ENCODE results near the gene COX5A.

The COX5A gene

DNA sequence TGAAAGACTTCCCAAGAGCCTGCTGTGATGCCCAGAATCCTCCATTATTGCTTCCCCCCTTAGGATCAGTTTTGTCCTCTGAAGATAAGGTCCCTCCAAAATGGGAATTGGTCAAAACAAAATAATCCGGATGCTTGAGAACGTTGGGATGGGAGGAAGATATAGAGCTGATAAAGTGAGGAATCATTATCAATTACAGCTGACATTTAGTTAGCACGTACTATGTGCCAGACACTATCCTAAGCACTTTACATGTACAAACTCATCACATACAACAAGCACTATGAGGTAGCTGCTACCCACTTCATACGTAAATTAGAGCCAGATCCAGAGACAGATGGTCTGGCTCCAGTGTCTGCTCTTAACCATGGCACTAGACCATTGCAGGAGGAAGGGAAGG, 25.3 kb upstream of the COX5A start:
- Histone ChIP-seq H4K20me1 (ENCODE audit: insufficient read depth, low read length, poor library complexity, severe bottlenecking) (no peaks in the 10 kb centered on the region), H3K27me3 (ENCODE audit: insufficient read depth, low read length, poor library complexity, severe bottlenecking) (no peaks in the 10 kb centered on the region), H3K4me2 (ENCODE audit: low read depth, low read length, poor library complexity, severe bottlenecking) (no peak overlapping the region), H3K9me3 (ENCODE audit: insufficient read depth, low read depth, low read length) (no peaks in the 10 kb centered on the region), H3K36me3 (ENCODE audit: insufficient read depth, low read length) (no peaks in the 10 kb centered on the region), H3K9ac (ENCODE audit: low read depth, low read length, poor library complexity, severe bottlenecking) (no peak overlapping the region), H3K79me2 (ENCODE audit: insufficient read depth, low read length) (no peaks in the 10 kb centered on the region), H3K4me1 (ENCODE audit: insufficient read depth, low read length, poor library complexity, severe bottlenecking) (peaks cover 3% of the 10 kb centered on the region), H2AFZ (ENCODE audit: low read length) (no peak overlapping the region), H3K9me2 (replicated peaks; ENCODE audit: low read depth, low read length) (no peaks in the 10 kb centered on the region), H3K4me3 (ENCODE audit: low read length, poor library complexity, severe bottlenecking) (no peak overlapping the region), H3F3A (ENCODE audit: low read depth) (no peaks in the 10 kb centered on the region)
- TF ChIP-seq, protein P1, sequence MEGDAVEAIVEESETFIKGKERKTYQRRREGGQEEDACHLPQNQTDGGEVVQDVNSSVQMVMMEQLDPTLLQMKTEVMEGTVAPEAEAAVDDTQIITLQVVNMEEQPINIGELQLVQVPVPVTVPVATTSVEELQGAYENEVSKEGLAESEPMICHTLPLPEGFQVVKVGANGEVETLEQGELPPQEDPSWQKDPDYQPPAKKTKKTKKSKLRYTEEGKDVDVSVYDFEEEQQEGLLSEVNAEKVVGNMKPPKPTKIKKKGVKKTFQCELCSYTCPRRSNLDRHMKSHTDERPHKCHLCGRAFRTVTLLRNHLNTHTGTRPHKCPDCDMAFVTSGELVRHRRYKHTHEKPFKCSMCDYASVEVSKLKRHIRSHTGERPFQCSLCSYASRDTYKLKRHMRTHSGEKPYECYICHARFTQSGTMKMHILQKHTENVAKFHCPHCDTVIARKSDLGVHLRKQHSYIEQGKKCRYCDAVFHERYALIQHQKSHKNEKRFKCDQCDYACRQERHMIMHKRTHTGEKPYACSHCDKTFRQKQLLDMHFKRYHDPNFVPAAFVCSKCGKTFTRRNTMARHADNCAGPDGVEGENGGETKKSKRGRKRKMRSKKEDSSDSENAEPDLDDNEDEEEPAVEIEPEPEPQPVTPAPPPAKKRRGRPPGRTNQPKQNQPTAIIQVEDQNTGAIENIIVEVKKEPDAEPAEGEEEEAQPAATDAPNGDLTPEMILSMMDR (conservative IDR thresholded peaks at IDR 0.05; ENCODE audit: low read length), result no peak
- TF ChIP-seq EZH2phosphoT487 (IDR thresholded peaks at IDR 0.05; ENCODE audit: borderline replicate concordance), result no peak

DNA sequence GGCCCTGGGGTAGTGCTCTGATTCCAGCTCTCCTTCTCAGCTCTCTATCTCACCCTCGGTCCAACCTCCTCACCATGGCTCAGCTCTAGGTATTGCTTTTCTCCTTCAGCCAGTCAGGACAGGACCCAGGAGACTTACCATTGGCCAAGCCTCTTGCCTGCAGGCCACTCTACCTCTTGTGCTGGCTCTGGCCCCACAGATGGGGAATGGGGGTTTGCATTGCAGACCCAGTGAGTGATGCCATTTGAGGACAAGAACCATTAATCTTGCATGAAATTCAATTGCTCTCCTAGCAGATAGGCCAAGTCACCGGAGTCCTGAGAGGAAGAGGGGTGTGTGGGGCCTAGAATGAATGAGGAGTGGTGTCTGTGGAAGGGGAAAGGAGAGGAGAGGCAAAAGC, 24.8 kb upstream of the COX5A start:
- TF ChIP-seq, protein P1 (conservative IDR thresholded peaks at IDR 0.05; ENCODE audit: low read length), result no peak
- TF ChIP-seq EZH2phosphoT487 (IDR thresholded peaks at IDR 0.05; ENCODE audit: borderline replicate concordance), result no peak
- no peaks in the 10 kb centered on the region for H4K20me1 ChIP-seq (ENCODE audit: insufficient read depth, low read length, poor library complexity, severe bottlenecking)
- no peak overlapping the region for H3K9ac ChIP-seq (ENCODE audit: low read depth, low read length, poor library complexity, severe bottlenecking)
- no peaks in the 10 kb centered on the region for H3K9me3 ChIP-seq (ENCODE audit: insufficient read depth, low read depth, low read length)
- no peaks in the 10 kb centered on the region for H3K79me2 ChIP-seq (ENCODE audit: insufficient read depth, low read length)
- H3K4me2 ChIP-seq (ENCODE audit: low read depth, low read length, poor library complexity, severe bottlenecking), result no peak overlapping the region
- no peaks in the 10 kb centered on the region for H3K9me2 ChIP-seq (replicated peaks; ENCODE audit: low read depth, low read length)
- no peaks in the 10 kb centered on the region for H3K36me3 ChIP-seq (ENCODE audit: insufficient read depth, low read length)
- no peaks in the 10 kb centered on the region for H3F3A ChIP-seq (ENCODE audit: low read depth)
- peaks cover 3% of the 10 kb centered on the region for H3K4me1 ChIP-seq (ENCODE audit: insufficient read depth, low read length, poor library complexity, severe bottlenecking)
- H3K27me3 ChIP-seq (ENCODE audit: insufficient read depth, low read length, poor library complexity, severe bottlenecking), result no peaks in the 10 kb centered on the region
- H2AFZ ChIP-seq (ENCODE audit: low read length), result no peak overlapping the region
- H3K4me3 ChIP-seq (ENCODE audit: low read length, poor library complexity, severe bottlenecking), result no peak overlapping the region

DNA sequence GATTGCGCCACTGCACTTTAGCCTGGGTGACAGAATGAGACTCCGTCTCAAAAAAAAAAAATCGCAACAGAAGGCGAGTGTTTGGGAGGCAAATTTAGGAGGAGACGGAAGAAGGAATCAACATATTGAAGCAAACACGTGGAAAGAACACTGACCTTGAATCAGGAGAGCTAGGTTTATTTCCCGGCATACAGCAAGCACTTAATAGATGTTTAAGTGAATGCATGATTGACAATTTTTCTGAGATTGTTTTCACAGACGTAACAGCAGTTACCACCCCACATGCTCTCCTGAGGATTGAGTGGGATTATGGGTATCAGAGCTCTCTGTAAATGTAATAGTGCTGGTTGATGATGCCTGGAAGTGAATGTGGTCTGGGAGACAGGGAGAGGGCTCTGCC, 24.3 kb upstream of the COX5A start:
- no peak overlapping the region for H3K4me2 ChIP-seq (ENCODE audit: low read depth, low read length, poor library complexity, severe bottlenecking)
- H3K36me3 ChIP-seq (ENCODE audit: insufficient read depth, low read length), result no peaks in the 10 kb centered on the region
- H3K27me3 ChIP-seq (ENCODE audit: insufficient read depth, low read length, poor library complexity, severe bottlenecking), result no peaks in the 10 kb centered on the region
- H4K20me1 ChIP-seq (ENCODE audit: insufficient read depth, low read length, poor library complexity, severe bottlenecking), result no peaks in the 10 kb centered on the region
- TF ChIP-seq, protein P1 (conservative IDR thresholded peaks at IDR 0.05; ENCODE audit: low read length), result no peak
- no peak for TF ChIP-seq EZH2phosphoT487 (IDR thresholded peaks at IDR 0.05; ENCODE audit: borderline replicate concordance)
- no peak overlapping the region for H2AFZ ChIP-seq (ENCODE audit: low read length)
- H3K9me2 ChIP-seq (replicated peaks; ENCODE audit: low read depth, low read length), result no peaks in the 10 kb centered on the region
- H3K9ac ChIP-seq (ENCODE audit: low read depth, low read length, poor library complexity, severe bottlenecking), result no peak overlapping the region
- peaks cover 3% of the 10 kb centered on the region for H3K4me1 ChIP-seq (ENCODE audit: insufficient read depth, low read length, poor library complexity, severe bottlenecking)
- H3K79me2 ChIP-seq (ENCODE audit: insufficient read depth, low read length), result no peaks in the 10 kb centered on the region
- no peaks in the 10 kb centered on the region for H3F3A ChIP-seq (ENCODE audit: low read depth)
- H3K9me3 ChIP-seq (ENCODE audit: insufficient read depth, low read depth, low read length), result no peaks in the 10 kb centered on the region
- no peak overlapping the region for H3K4me3 ChIP-seq (ENCODE audit: low read length, poor library complexity, severe bottlenecking)
